Measurements from ENCODE around the gene ROGDI. TPM values are rescaled to one million over a fixed set of nuclear protein-coding genes. Genes with fewer than 3 reads are reported as not detected.

Gene ROGDI
- total and polyA plus RNA-seq, 9 of the 15 experiments (the other 6 are each of a cell fraction or from before 2014, with no cell fraction given) = 0.97 to 37.3 (median 16.5) TPM

DNA sequence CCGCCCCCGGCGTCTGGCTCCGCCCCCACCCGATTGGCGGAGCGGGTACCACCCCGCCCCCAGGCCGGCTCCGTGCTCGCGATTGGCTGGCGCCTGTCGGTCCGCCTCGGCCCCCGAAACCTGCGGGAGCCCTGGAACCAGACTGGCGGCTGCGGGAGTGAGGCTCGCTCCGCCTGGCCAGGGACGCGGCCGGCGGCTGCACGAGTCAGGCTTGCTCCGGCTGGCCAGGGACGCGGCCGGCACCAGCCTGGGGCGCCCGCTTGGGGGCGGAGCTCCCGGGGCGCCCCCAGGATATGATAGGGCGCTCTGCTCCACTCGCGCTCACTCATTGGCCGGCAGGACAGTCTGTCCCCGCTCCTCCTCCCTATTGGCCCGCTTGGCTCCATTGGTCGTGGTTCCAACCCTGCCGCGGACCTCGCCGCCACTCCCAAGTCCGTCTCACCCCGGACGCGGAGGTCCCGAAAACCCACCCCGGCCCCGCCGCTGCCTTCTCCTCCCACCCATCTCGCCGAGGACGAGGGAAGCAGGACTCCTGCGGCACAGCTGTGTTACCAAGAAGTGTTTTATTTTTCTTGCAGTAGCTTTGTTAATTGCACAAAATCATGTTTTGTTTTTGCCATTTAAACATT lies 340 bp upstream of the ROGDI start (continued):
- TF ChIP-seq CUX1 (CRISPR knock-in tag; IDR thresholded peaks at IDR 0.05) (no peak), XRCC4 (IDR thresholded peaks at IDR 0.05; ENCODE audit: extremely low read depth, insufficient read depth, insufficient read length) (no peak), PHTF2 (CRISPR knock-in tag; IDR thresholded peaks at IDR 0.05) (no peak), BCOR (IDR thresholded peaks at IDR 0.05) (no peak), HNRNPK (IDR thresholded peaks at IDR 0.05; ENCODE audit: low read depth, low read length, poor library complexity, severe bottlenecking) (no peak), TRIM28 (IDR thresholded peaks at IDR 0.05) (no peak), KDM4B (IDR thresholded peaks at IDR 0.05; ENCODE audit: borderline replicate concordance in 2 of 2, low read depth in 1 of 2) (no peak), NELFE (IDR thresholded peaks at IDR 0.05; ENCODE audit: insufficient read depth, insufficient read length) (no peak), KDM1A (IDR thresholded peaks at IDR 0.05) (no peak), ZNF644 (tag; IDR thresholded peaks at IDR 0.05; ENCODE audit: low read depth) (no peak), SMARCA4 (IDR thresholded peaks at IDR 0.05) (no peak), HNRNPL (IDR thresholded peaks at IDR 0.05; ENCODE audit: low read depth, low read length) (no peak; the same call in 1 of the 2 replicates), MAFK (IDR thresholded peaks at IDR 0.05; ENCODE audit: low read length) (no peak), MLLT1 (IDR thresholded peaks at IDR 0.05) (no peak), ARHGAP35 (IDR thresholded peaks at IDR 0.05; ENCODE audit: partially characterized antibody) (no peak), MCM7 (IDR thresholded peaks at IDR 0.05) (no peak)
- TF ChIP-seq, protein P1, sequence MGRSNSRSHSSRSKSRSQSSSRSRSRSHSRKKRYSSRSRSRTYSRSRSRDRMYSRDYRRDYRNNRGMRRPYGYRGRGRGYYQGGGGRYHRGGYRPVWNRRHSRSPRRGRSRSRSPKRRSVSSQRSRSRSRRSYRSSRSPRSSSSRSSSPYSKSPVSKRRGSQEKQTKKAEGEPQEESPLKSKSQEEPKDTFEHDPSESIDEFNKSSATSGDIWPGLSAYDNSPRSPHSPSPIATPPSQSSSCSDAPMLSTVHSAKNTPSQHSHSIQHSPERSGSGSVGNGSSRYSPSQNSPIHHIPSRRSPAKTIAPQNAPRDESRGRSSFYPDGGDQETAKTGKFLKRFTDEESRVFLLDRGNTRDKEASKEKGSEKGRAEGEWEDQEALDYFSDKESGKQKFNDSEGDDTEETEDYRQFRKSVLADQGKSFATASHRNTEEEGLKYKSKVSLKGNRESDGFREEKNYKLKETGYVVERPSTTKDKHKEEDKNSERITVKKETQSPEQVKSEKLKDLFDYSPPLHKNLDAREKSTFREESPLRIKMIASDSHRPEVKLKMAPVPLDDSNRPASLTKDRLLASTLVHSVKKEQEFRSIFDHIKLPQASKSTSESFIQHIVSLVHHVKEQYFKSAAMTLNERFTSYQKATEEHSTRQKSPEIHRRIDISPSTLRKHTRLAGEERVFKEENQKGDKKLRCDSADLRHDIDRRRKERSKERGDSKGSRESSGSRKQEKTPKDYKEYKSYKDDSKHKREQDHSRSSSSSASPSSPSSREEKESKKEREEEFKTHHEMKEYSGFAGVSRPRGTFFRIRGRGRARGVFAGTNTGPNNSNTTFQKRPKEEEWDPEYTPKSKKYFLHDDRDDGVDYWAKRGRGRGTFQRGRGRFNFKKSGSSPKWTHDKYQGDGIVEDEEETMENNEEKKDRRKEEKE (IDR thresholded peaks at IDR 0.05; ENCODE audit: borderline replicate concordance in 1 of 2, control insufficient read depth in 1 of 2, low read depth in 2 of 2, low read length in 1 of 2) = no peak
- TF ChIP-seq, protein P2, sequence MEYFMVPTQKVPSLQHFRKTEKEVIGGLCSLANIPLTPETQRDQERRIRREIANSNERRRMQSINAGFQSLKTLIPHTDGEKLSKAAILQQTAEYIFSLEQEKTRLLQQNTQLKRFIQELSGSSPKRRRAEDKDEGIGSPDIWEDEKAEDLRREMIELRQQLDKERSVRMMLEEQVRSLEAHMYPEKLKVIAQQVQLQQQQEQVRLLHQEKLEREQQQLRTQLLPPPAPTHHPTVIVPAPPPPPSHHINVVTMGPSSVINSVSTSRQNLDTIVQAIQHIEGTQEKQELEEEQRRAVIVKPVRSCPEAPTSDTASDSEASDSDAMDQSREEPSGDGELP (CRISPR knock-in tag; IDR thresholded peaks at IDR 0.05; ENCODE audit: borderline replicate concordance) = no peak

Measured in K562 (cell line).